Sigmoid colon (tissue), 7 donors: ENCODE data around the gene ALOX15B. TPM values are rescaled to one million over a fixed set of nuclear protein-coding genes. Genes with fewer than 3 reads are reported as not detected.

ENCODE experiments used
- DNase-seq: peaks from one replicate; pipeline ENCODE4 v3.0.0-alpha.2; 2019
- H3K27ac ChIP-seq, 4 donors: fragments of 200-600 bp; sonication (generic); one replicate each; pipeline ENCODE4 v1.5.1; 2016 to 2019; ENCODE audit warnings: mild to moderate bottlenecking in 1 of 4
- H3K27me3 ChIP-seq, 3 donors: fragments of 200-600 bp; sonication (generic); one replicate each; pipeline ENCODE4 v1.5.1; 2019; ENCODE audit warnings: mild to moderate bottlenecking in 1 of 3
- H3K36me3 ChIP-seq, 4 donors: fragments of 200-600 bp; sonication (generic); one replicate each; pipeline ENCODE4 v1.5.1; 2016 to 2019
- H3K4me1 ChIP-seq, 4 donors: fragments of 200-600 bp; sonication (generic); one replicate each; pipeline ENCODE4 v1.5.1; 2017 to 2019
- H3K4me3 ChIP-seq, 4 donors: fragments of 200-600 bp; sonication (generic); one replicate each; pipeline ENCODE4 v1.5.1; 2017 to 2019; ENCODE audit warnings: mild to moderate bottlenecking in 2 of 4, moderate library complexity in 1 of 4
- H3K9me3 ChIP-seq, 4 donors: fragments of 200-600 bp in 3 of 4; sonication (generic) in 3 of 4; one replicate each; pipeline versions ENCODE4 v1.5.1 to v1.6.1; 2013 to 2019
- EP300 ChIP-seq, 4 donors: sonication (generic); formaldehyde crosslinking; IDR thresholded peaks; one replicate each; pipeline ENCODE4 v1.6.1; 2017; ENCODE audit warnings: antibody characterized with exemption in 4 of 4
- POLR2A ChIP-seq, 2 donors: fragments of 450-650 bp; IDR thresholded peaks; one replicate each; pipeline ENCODE4 v1.6.1; 2016; ENCODE audit warnings: antibody characterized with exemption in 2 of 2, mild to moderate bottlenecking in 2 of 2, moderate library complexity in 2 of 2
- POLR2AphosphoS5 ChIP-seq, 4 donors: sonication (generic); formaldehyde crosslinking; IDR thresholded peaks; one replicate each; pipeline ENCODE4 v1.6.1; 2017; ENCODE audit warnings: antibody characterized with exemption in 4 of 4
- WGBS, 2 donors: extraction: QIAGEN DNeasy Blood & Tissue Kit; methylation state at CpG; one replicate each; pipeline ENCODE4 v1.1.7; 2013; 5-methylcytosine and 5-hydroxymethylcytosine counted together
- intact Hi-C: fragments of 100-400 bp; cut with DNase I; formaldehyde crosslinking; loops from one replicate; pipeline ENCODE4 v1.15.1; 2023
- polyA plus RNA-seq, 3 donors: library from polyadenylated mRNA; stranded (reverse); fragments of 200-250 nt; gene quantifications; one replicate each; pipeline ENCODE4 v1.2.3, GENCODE V29; 2013
- small RNA-seq, 3 donors: library from RNA; depleted of rRNA; stranded (forward); fragments of <200 nt; gene quantifications; one replicate each; pipeline ENCODE3, GENCODE V24; 2016
- total RNA-seq, 4 donors: library from RNA; depleted of rRNA; stranded (reverse); fragments of >200 nt; gene quantifications; one replicate each; pipeline ENCODE4 v1.1.0, GENCODE V29; 2016
- TF ChIP-seq, protein P1 (sequence below), 4 experiments: fragments of 450-650 bp in 3 of 4; fragments of 200-600 bp in 1 of 4; IDR thresholded peaks; one replicate each; pipeline ENCODE4 v1.5.1; 2016 to 2019; ENCODE audit warnings: antibody characterized with exemption in 4 of 4, mild to moderate bottlenecking in 3 of 4, moderate library complexity in 2 of 4
- donor health status: healthy with polysubstance abuse.
- donor health status: Bipolar disorder and iron deficiency.
- donor health status: healthy.

Gene ALOX15B
- total and polyA plus RNA-seq, 7 donors: 1.2 to 5.3 (median 3.2) TPM

DNA sequence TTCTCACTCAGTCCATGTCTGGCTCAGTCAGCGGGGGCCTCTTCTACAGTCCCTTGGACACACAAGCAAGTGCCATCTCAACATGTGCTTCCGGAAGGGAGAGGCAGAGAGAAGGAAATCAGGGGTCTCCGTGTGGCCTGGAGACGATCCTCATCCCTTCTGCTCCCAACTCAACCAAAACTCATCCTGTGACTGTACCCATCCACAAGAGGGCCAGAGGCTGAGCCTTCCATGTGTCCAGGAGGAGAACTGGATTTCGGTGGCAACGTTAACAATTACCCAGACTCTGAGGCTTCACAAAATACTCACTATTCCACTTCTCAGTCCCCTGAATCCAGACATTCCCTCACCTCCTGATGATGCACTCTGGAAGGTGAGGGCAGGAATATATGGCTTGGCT lies 56.5 kb downstream of the ALOX15B start:
- WGBS, 2 donors: 83 to 89% methylated on average over 6 of the region's 6 CpGs
- intact Hi-C loops: loop anchor here (2.0 kb wide), 1 partner anchor 23 kb away; the partner anchor contains the start of gene ALOXE3

GRCh38 chr17:8096541-8096940 lies 57.7 kb downstream of the ALOX15B start:
- Histone ChIP-seq H3K36me3 (no peaks in the 10 kb centered on the region), H3K4me3 (no peak overlapping the region), H3K9me3 (no peaks in the 10 kb centered on the region), H3K27ac (no peak overlapping the region), H3K4me1 (no peaks in the 10 kb centered on the region), H3K27me3 (peaks cover 0 to 10% (median 0%) of the 10 kb centered on the region in 3 donors)
- 91 to 94% methylated on average over 8 of the region's 8 CpGs for WGBS, 2 donors
- TF ChIP-seq, protein P1, sequence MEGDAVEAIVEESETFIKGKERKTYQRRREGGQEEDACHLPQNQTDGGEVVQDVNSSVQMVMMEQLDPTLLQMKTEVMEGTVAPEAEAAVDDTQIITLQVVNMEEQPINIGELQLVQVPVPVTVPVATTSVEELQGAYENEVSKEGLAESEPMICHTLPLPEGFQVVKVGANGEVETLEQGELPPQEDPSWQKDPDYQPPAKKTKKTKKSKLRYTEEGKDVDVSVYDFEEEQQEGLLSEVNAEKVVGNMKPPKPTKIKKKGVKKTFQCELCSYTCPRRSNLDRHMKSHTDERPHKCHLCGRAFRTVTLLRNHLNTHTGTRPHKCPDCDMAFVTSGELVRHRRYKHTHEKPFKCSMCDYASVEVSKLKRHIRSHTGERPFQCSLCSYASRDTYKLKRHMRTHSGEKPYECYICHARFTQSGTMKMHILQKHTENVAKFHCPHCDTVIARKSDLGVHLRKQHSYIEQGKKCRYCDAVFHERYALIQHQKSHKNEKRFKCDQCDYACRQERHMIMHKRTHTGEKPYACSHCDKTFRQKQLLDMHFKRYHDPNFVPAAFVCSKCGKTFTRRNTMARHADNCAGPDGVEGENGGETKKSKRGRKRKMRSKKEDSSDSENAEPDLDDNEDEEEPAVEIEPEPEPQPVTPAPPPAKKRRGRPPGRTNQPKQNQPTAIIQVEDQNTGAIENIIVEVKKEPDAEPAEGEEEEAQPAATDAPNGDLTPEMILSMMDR (IDR thresholded peaks at IDR 0.05): no peak
- no peak for TF ChIP-seq POLR2AphosphoS5 (IDR thresholded peaks at IDR 0.05)
- TF ChIP-seq EP300 (IDR thresholded peaks at IDR 0.05): no peak
- no peak for TF ChIP-seq POLR2A (IDR thresholded peaks at IDR 0.05)
- intact Hi-C loops: no loop called here
- DNase-seq: no peak

More for the DNA sequence above, 56.5 kb downstream of the ALOX15B start:
- H3K27ac ChIP-seq: no peak overlapping the region
- no peaks in the 10 kb centered on the region for H3K36me3 ChIP-seq
- no peak overlapping the region for H3K4me3 ChIP-seq
- TF ChIP-seq, protein P1 (IDR thresholded peaks at IDR 0.05): no peak
- TF ChIP-seq POLR2AphosphoS5 (IDR thresholded peaks at IDR 0.05): no peak
- TF ChIP-seq EP300 (IDR thresholded peaks at IDR 0.05): no peak
- no peak for TF ChIP-seq POLR2A (IDR thresholded peaks at IDR 0.05)
- peaks cover 0 to 21% (median 0%) of the 10 kb centered on the region in 3 donors for H3K27me3 ChIP-seq
- no peaks in the 10 kb centered on the region for H3K9me3 ChIP-seq
- no peak for DNase-seq
- no peaks in the 10 kb centered on the region for H3K4me1 ChIP-seq

Small RNA genes within 50 kb of the gene (small RNA-seq; reads per million reads assigned to genes)
- gene MIR4314: 0 reads per million in 3 donors

Other genes starting within 250 kb of the ALOX15B start
- gene KDM6B, start 204.8 kb upstream of the ALOX15B start, total RNA-seq: 10 to 100 TPM in 1 of 4 donors, 1 to 10 TPM in 3; 6.1 to 11.6 (median 8.5) TPM
- gene KDM6B, start 204.8 kb upstream of the ALOX15B start, polyA plus RNA-seq: 10 to 100 TPM in 1 of 3 donors, 1 to 10 TPM in 2; 5.5 to 19.4 (median 6.0) TPM
- 10 to 100 TPM in 3 of 4 donors, 1 to 10 TPM in 1; 6.8 to 19.9 (median 10.5) TPM for gene TMEM88, start 184.0 kb upstream of the ALOX15B start, total RNA-seq
- 10 to 100 TPM in 1 of 3 donors, 1 to 10 TPM in 2; 2.4 to 11.4 (median 9.0) TPM for gene TMEM88, start 184.0 kb upstream of the ALOX15B start, polyA plus RNA-seq
- gene NAA38, start 181.5 kb upstream of the ALOX15B start, total RNA-seq: 100 to 1,000 TPM in 3 of 4 donors, 10 to 100 TPM in 1; 92.4 to 206 (median 106) TPM
- 100 to 1,000 TPM in 2 of 3 donors, 10 to 100 TPM in 1; 99.4 to 148 (median 138) TPM for gene NAA38, start 181.5 kb upstream of the ALOX15B start, polyA plus RNA-seq
- 10 to 100 TPM in 2 of 4 donors, 1 to 10 TPM in 2; 7.1 to 14.4 (median 10.7) TPM for gene CYB5D1, start 181.1 kb upstream of the ALOX15B start, total RNA-seq
- gene CYB5D1, start 181.1 kb upstream of the ALOX15B start, polyA plus RNA-seq: 1 to 10 TPM; 4.2 to 8.6 (median 4.6) TPM
- 100 to 1,000 TPM in 3 of 4 donors, 10 to 100 TPM in 1; 97.2 to 147 (median 117) TPM for gene CHD3, start 150.3 kb upstream of the ALOX15B start, total RNA-seq
- gene CHD3, start 150.3 kb upstream of the ALOX15B start, polyA plus RNA-seq: 10 to 100 TPM; 33.8 to 88.9 (median 47.4) TPM
- gene RNF227, start 122.8 kb upstream of the ALOX15B start, total RNA-seq: 1 to 10 TPM; 3.2 to 4.5 (median 4.2) TPM
- 1 to 10 TPM in 2 of 3 donors, under 1 TPM in 1; 0.69 to 3.6 (median 1.8) TPM for gene RNF227, start 122.8 kb upstream of the ALOX15B start, polyA plus RNA-seq
- gene KCNAB3, start 109.2 kb upstream of the ALOX15B start, total RNA-seq: 1 to 10 TPM in 1 of 4 donors, under 1 TPM in 2, not detected in 1; 0.54 to 2.1 (median 0.66) TPM
- 1 to 10 TPM in 1 of 3 donors, under 1 TPM in 2; 0.60 to 5.5 (median 0.69) TPM for gene KCNAB3, start 109.2 kb upstream of the ALOX15B start, polyA plus RNA-seq
- 10 to 100 TPM; 33.5 to 66.5 (median 45.7) TPM for gene TRAPPC1, start 107.1 kb upstream of the ALOX15B start, total RNA-seq
- gene TRAPPC1, start 107.1 kb upstream of the ALOX15B start, polyA plus RNA-seq: 100 to 1,000 TPM; 123 to 170 (median 123) TPM
- 10 to 100 TPM; 11.8 to 40.4 (median 30.0) TPM for gene CNTROB, start 106.9 kb upstream of the ALOX15B start, total RNA-seq
- 10 to 100 TPM; 16.6 to 33.3 (median 16.8) TPM for gene CNTROB, start 106.9 kb upstream of the ALOX15B start, polyA plus RNA-seq
- gene GUCY2D, start 36.4 kb upstream of the ALOX15B start, total RNA-seq: not detected
- under 1 TPM in 1 of 3 donors, not detected in 2; 0.04 TPM for gene GUCY2D, start 36.4 kb upstream of the ALOX15B start, polyA plus RNA-seq
- gene ALOX12B, start 48.7 kb downstream of the ALOX15B start, total RNA-seq: not detected
- gene ALOX12B, start 48.7 kb downstream of the ALOX15B start, polyA plus RNA-seq: under 1 TPM in 1 of 3 donors, not detected in 2; 0.52 TPM
- gene ALOXE3, start 79.5 kb downstream of the ALOX15B start, total RNA-seq: not detected
- gene ALOXE3, start 79.5 kb downstream of the ALOX15B start, polyA plus RNA-seq: under 1 TPM in 1 of 3 donors, not detected in 2; 0.17 TPM
- gene HES7, start 85.0 kb downstream of the ALOX15B start, total RNA-seq: not detected
- gene HES7, start 85.0 kb downstream of the ALOX15B start, polyA plus RNA-seq: under 1 TPM in 1 of 3 donors, not detected in 2; 0.16 TPM
- 100 to 1,000 TPM in 2 of 4 donors, 10 to 100 TPM in 2; 60.3 to 153 (median 84.5) TPM for gene PER1, start 113.3 kb downstream of the ALOX15B start, total RNA-seq
- 10 to 100 TPM; 30.5 to 67.7 (median 34.2) TPM for gene PER1, start 113.3 kb downstream of the ALOX15B start, polyA plus RNA-seq
- 10 to 100 TPM; 20.4 to 29.6 (median 27.3) TPM for gene VAMP2, start 123.9 kb downstream of the ALOX15B start, total RNA-seq
- 10 to 100 TPM; 37.7 to 57.1 (median 54.9) TPM for gene VAMP2, start 123.9 kb downstream of the ALOX15B start, polyA plus RNA-seq
- 10 to 100 TPM in 3 of 4 donors, 1 to 10 TPM in 1; 8.3 to 61.7 (median 20.6) TPM for gene TMEM107, start 137.3 kb downstream of the ALOX15B start, total RNA-seq
- gene TMEM107, start 137.3 kb downstream of the ALOX15B start, polyA plus RNA-seq: 10 to 100 TPM in 1 of 3 donors, 1 to 10 TPM in 2; 4.6 to 20.8 (median 7.2) TPM
- gene BORCS6, start 151.1 kb downstream of the ALOX15B start, total RNA-seq: 10 to 100 TPM in 3 of 4 donors, 1 to 10 TPM in 1; 7.7 to 17.7 (median 15.8) TPM
- gene BORCS6, start 151.1 kb downstream of the ALOX15B start, polyA plus RNA-seq: 10 to 100 TPM in 2 of 3 donors, 1 to 10 TPM in 1; 9.2 to 14.6 (median 10.8) TPM
- gene AURKB, start 171.5 kb downstream of the ALOX15B start, total RNA-seq: 1 to 10 TPM in 2 of 4 donors, not detected in 2; 1.4 to 3.3 TPM
- gene AURKB, start 171.5 kb downstream of the ALOX15B start, polyA plus RNA-seq: 10 to 100 TPM in 2 of 3 donors, 1 to 10 TPM in 1; 1.8 to 45.6 (median 12.7) TPM
- gene CTC1, start 209.0 kb downstream of the ALOX15B start, total RNA-seq: 10 to 100 TPM; 14.6 to 19.9 (median 16.7) TPM
- gene CTC1, start 209.0 kb downstream of the ALOX15B start, polyA plus RNA-seq: 10 to 100 TPM in 2 of 3 donors, 1 to 10 TPM in 1; 3.7 to 34.2 (median 13.2) TPM
- gene PFAS, start 210.2 kb downstream of the ALOX15B start, total RNA-seq: 10 to 100 TPM in 1 of 4 donors, 1 to 10 TPM in 3; 4.6 to 10.2 (median 6.9) TPM
- 10 to 100 TPM in 1 of 3 donors, 1 to 10 TPM in 2; 1.4 to 22.2 (median 1.8) TPM for gene PFAS, start 210.2 kb downstream of the ALOX15B start, polyA plus RNA-seq
- 10 to 100 TPM; 27.1 to 46.6 (median 30.8) TPM for gene RANGRF, start 249.6 kb downstream of the ALOX15B start, total RNA-seq
- 10 to 100 TPM; 20.8 to 44.8 (median 24.6) TPM for gene RANGRF, start 249.6 kb downstream of the ALOX15B start, polyA plus RNA-seq